ENCODE measurements around the gene PHLDA3.

Gene PHLDA3

GRCh38 chr1:201513498-201514243, 44.7 kb upstream of the PHLDA3 start:
- no peak for TF ChIP-seq CTCF (IDR thresholded peaks at IDR 0.05; ENCODE audit: low read depth, low read length)
- no peak overlapping the region for H3K4me3 ChIP-seq (ENCODE audit: low read depth, low read length)

GRCh38 chr1:201511941-201512539, 43.1 kb upstream of the PHLDA3 start:
- H3K4me3 ChIP-seq (ENCODE audit: low read depth, low read length) = no peak overlapping the region
- TF ChIP-seq CTCF (IDR thresholded peaks at IDR 0.05; ENCODE audit: low read depth, low read length) = no peak

GRCh38 chr1:201511396-201511940, 42.5 kb upstream of the PHLDA3 start:
- TF ChIP-seq CTCF (IDR thresholded peaks at IDR 0.05; ENCODE audit: low read depth, low read length) = no peak
- H3K4me3 ChIP-seq (ENCODE audit: low read depth, low read length) = no peak overlapping the region

GRCh38 chr1:201510734-201511133, 41.7 kb upstream of the PHLDA3 start:
- no peak overlapping the region for H3K4me3 ChIP-seq (ENCODE audit: low read depth, low read length)
- TF ChIP-seq CTCF (IDR thresholded peaks at IDR 0.05; ENCODE audit: low read depth, low read length) = no peak

- TF ChIP-seq CTCF (IDR thresholded peaks at IDR 0.05; ENCODE audit: low read depth, low read length) = no peak
- H3K4me3 ChIP-seq (ENCODE audit: low read depth, low read length) = no peak overlapping the region
Observed at GRCh38 chr1:201509601-201510374, 40.8 kb upstream of the PHLDA3 start.

- H3K4me3 ChIP-seq (ENCODE audit: low read depth, low read length) = no peak overlapping the region
- TF ChIP-seq CTCF (IDR thresholded peaks at IDR 0.05; ENCODE audit: low read depth, low read length) = no peak
Observed at GRCh38 chr1:201508809-201509208, 39.8 kb upstream of the PHLDA3 start.

GRCh38 chr1:201507360-201507675, 38.3 kb upstream of the PHLDA3 start:
- no peak for TF ChIP-seq CTCF (IDR thresholded peaks at IDR 0.05; ENCODE audit: low read depth, low read length)
- peak overlapping the region; percentile 89 for H3K4me3 ChIP-seq (ENCODE audit: low read depth, low read length)

Data from WI38 (cell line).